ENCODE data around the gene BANK1. TPM values are rescaled to one million over a fixed set of nuclear protein-coding genes. Genes with fewer than 3 reads are reported as not detected.
A peak's percentile ranks its signal among the peaks of the same experiment; 100 is the strongest.

The BANK1 gene
- total and polyA plus RNA-seq, 2 of the 8 experiments (the other 6 are each of a cell fraction or from before 2014, with no cell fraction given), result 0.59 to 0.93 TPM

DNA sequence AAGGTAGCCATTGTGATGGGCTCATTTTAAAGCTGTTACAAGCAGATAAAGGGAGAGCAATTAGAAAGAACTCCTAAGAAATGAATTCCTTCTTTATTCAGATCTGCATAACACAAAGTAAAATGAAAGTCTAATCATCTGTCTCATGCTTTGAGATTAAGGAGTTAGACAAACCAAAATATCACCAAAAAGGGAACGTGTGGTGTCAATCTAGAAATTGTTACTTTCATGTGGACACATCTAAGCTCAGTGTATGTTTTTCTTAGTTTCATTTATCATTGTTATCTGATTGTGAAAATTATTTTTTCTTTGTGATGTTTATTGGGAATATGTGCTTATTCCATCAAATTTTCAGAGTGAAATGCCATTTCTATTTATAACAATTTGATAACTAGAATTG lies 80.3 kb downstream of the BANK1 start:
- H2AK5ac ChIP-seq (ENCODE audit: low read depth, low read length), result no peak overlapping the region
- H2BK120ac ChIP-seq (replicated peaks; ENCODE audit: low read depth, low read length), result no peak overlapping the region
- TF ChIP-seq JUN (IDR thresholded peaks at IDR 0.05; ENCODE audit: low read depth, low read length) (no peak), EGR1 (IDR thresholded peaks at IDR 0.05; ENCODE audit: borderline replicate concordance, low read depth, low read length) (no peak), BCL11A (IDR thresholded peaks at IDR 0.05; ENCODE audit: low read depth in 2 of 2, low read length in 2 of 2) (no peak), YY1 (IDR thresholded peaks at IDR 0.05; ENCODE audit: low read depth, low read length) (no peak), EZH2 (IDR thresholded peaks at IDR 0.05; ENCODE audit: low read depth, low read length, severe bottlenecking) (no peak), TBP (IDR thresholded peaks at IDR 0.05; ENCODE audit: low read depth, low read length) (no peak), SP4 (IDR thresholded peaks at IDR 0.05; ENCODE audit: low read length) (no peak), BACH1 (IDR thresholded peaks at IDR 0.05; ENCODE audit: low read length) (no peak), JUND (IDR thresholded peaks at IDR 0.05; ENCODE audit: low read length) (no peak), NANOG (IDR thresholded peaks at IDR 0.05; ENCODE audit: insufficient read depth, low read depth, low read length, poor library complexity, severe bottlenecking) (no peak), POU5F1 (IDR thresholded peaks at IDR 0.05; ENCODE audit: low read depth, low read length) (no peak), USF2 (IDR thresholded peaks at IDR 0.05; ENCODE audit: low read length) (no peak)
- H3K27me3 ChIP-seq (replicated peaks in 1 of 4; ENCODE audit: control insufficient read depth in 3 of 4, extremely low read depth in 1 of 4, insufficient read depth in 3 of 4, low read length in 3 of 4), result no peaks in the 10 kb centered on the region
- no peak overlapping the region for H3K23ac ChIP-seq (ENCODE audit: insufficient read length)
- H4K20me1 ChIP-seq (replicated peaks in 1 of 2; ENCODE audit: control insufficient read depth in 1 of 2, insufficient read depth in 2 of 2, low read length in 2 of 2), result no peaks in the 10 kb centered on the region
- no peak overlapping the region for H4K8ac ChIP-seq (ENCODE audit: extremely low read depth, insufficient read depth, low read length)
- CTCF ChIA-PET (ENCODE audit: partially characterized antibody), result interaction anchor here (0.6 to 0.7 kb wide), 2 partner anchors 19 to 1480 kb away, joined by 3 to 5 read pairs; no protein-coding TSS in a partner anchor
- H2BK5ac ChIP-seq (ENCODE audit: low read depth, low read length), result no peak overlapping the region
- H4K91ac ChIP-seq (replicated peaks; ENCODE audit: insufficient read length, low read length), result no peak overlapping the region
- H3K18ac ChIP-seq (ENCODE audit: extremely low read depth, low read length), result no peak overlapping the region
- H2BK20ac ChIP-seq (ENCODE audit: low read length), result no peak overlapping the region
- no peaks in the 10 kb centered on the region for H3K23me2 ChIP-seq (ENCODE audit: low read depth, low read length)
- no peak overlapping the region for H3K14ac ChIP-seq (ENCODE audit: insufficient read length)
- H3K9me3 ChIP-seq (ENCODE audit: insufficient read depth in 2 of 2, low read depth in 1 of 2, low read length in 1 of 2), result no peaks in the 10 kb centered on the region
- no peak overlapping the region for H3K56ac ChIP-seq (replicated peaks; ENCODE audit: insufficient read length, low read depth, low read length)
- peak overlapping the region; percentile 55; the same call in 1 of the 2 replicates for H2AFZ ChIP-seq (ENCODE audit: low read length)
- H3K9ac ChIP-seq (replicated peaks in 1 of 4; ENCODE audit: extremely low read depth in 1 of 4, low read depth in 3 of 4, low read length in 3 of 4), result no peak overlapping the region
- H2BK12ac ChIP-seq (ENCODE audit: low read depth, low read length), result no peak overlapping the region
- H3K36me3 ChIP-seq (ENCODE audit: control insufficient read depth in 2 of 4, insufficient read depth in 4 of 4, low read length in 3 of 4), result no peaks in the 10 kb centered on the region
- POLR2A ChIA-PET (ENCODE audit: partially characterized antibody), result no interaction called here
- no peak overlapping the region for H4K5ac ChIP-seq (ENCODE audit: insufficient read length, low read depth, low read length)
- no peak for FAIRE-seq
- H3K4me3 ChIP-seq (ENCODE audit: extremely low read depth in 1 of 4, insufficient read depth in 2 of 4, low read depth in 3 of 4, low read length in 4 of 4), result no peak overlapping the region
- H3K4me2 ChIP-seq (ENCODE audit: insufficient read depth in 1 of 2, low read depth in 2 of 2, low read length in 2 of 2), result no peak overlapping the region
- H3K27ac ChIP-seq (ENCODE audit: low read depth, low read length), result no peak overlapping the region
- no peaks in the 10 kb centered on the region for H3K79me2 ChIP-seq (ENCODE audit: control insufficient read depth in 1 of 2, insufficient read depth in 2 of 2, low read length in 2 of 2)
- H3K4ac ChIP-seq (replicated peaks; ENCODE audit: insufficient read length, low read depth, low read length), result no peak overlapping the region
- no peak for DNase-seq (ENCODE audit: low read depth in 1 of 2, low spot score in 2 of 2)
- H3K79me1 ChIP-seq (ENCODE audit: low read depth, low read length), result no peaks in the 10 kb centered on the region
- 88% methylated on average over 1 of the region's 1 CpG; no CpG with 5 or more reads in 1 of the 2 experiments for WGBS, 2 experiments (ENCODE audit: extremely low coverage in 1 of 2, insufficient coverage in 1 of 2, insufficient read length in 1 of 2, insufficient replicate concordance in 2 of 2, low coverage in 1 of 2, low lambda C conversion rate in 2 of 2, missing lambda C conversion rate in 1 of 2)
- H3K4me1 ChIP-seq (replicated peaks in 1 of 4; ENCODE audit: control insufficient read depth in 3 of 4, insufficient read depth in 4 of 4, low read length in 3 of 4), result peaks cover 0 to 4% (median 0%) of the 10 kb centered on the region in 4 experiments; a peak in 1 of 7 replicates
- H2BK15ac ChIP-seq (ENCODE audit: low read length), result no peak overlapping the region
